Dedifferentiated amniotic fluid mesenchymal stem cell (primary cell): ENCODE data around the gene MED8.
"Not testable (repeated sequence)": the region's sequence is repeated elsewhere in the genome, so short reads cannot be mapped to it uniquely, and the experiment has no call there.

ENCODE experiments used
- DNase-seq: peaks from one replicate; pipeline ENCODE4 v3.0.0-alpha.2; 2016; ENCODE audit errors: extremely low spot score

The MED8 gene

DNA sequence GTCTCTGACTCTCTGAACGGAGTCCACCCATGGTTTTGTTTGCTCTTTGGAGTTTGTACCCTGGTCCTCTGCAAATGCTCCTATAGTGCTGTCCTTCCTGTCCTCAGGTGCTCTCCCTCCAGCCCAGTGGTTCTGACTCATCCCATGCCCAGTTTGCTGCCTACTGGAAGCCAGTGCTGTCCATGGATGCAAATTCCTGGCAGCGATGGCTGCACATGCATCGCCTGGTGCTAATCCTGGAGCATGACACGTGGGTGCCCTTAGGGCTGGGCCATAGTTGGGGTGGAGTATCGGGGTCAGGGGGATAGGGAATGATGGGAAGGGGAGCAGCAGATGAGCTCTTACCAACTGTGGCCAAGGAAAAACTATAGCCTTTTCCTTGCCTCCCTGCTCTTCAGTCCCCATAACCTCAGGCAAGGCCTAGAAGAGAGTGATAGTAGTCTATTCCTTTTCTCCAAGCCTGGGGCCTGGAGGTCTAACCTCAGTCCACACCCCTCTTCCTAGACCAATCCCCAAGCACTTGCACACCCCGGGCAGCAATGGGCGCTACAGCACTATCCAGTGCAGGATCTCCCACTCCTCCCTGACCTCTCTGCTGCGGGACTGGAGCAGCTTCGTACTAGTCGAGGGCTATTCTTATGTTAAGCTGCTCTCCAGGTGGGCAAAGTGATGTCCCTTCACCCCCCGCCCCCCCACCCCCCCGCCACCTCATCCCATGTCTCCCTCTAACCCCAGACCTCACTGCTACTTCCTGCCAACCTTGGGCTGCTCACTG lies 32.6 kb upstream of the MED8 start:
- no peak for DNase-seq

DNA sequence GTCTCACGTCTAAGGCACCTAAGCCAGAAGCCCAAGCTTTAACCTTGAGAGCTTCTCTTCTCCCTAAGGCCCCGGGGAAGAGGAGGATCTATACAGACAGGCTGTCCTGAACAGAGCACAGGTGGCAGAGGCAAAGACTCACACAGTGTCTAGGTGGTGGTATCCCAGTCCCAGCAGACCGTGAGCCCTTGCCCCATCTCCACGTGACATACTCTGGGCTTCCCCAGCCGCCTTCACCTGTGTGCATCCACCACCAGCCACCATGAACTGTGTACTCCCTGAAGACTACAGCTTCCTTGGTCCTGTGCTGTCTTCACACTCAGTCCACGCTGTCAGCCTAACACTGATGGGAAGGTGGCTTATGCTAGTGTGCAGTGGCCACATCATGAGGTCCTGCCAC lies 31.8 kb upstream of the MED8 start:
- DNase-seq: no peak

DNA sequence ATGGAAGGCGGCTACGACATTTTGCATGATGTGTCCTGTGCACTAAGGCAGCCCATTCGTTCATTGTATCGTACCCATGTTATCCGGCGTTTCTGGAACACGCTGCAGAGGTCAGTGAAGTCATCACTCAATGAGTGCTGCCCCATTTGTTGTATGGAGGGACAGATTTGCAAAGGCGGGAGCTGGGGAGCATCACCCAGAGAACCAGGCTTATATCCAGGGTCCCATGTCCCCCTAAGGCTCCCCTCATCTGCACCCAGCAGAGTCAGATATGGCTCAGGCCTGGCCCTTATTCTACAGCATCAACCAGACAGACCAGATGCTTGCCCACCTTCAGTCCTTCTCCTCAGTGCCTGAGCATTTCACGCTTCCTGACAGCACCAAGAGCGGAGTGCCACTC lies 31.3 kb upstream of the MED8 start:
- no peak for DNase-seq

DNA sequence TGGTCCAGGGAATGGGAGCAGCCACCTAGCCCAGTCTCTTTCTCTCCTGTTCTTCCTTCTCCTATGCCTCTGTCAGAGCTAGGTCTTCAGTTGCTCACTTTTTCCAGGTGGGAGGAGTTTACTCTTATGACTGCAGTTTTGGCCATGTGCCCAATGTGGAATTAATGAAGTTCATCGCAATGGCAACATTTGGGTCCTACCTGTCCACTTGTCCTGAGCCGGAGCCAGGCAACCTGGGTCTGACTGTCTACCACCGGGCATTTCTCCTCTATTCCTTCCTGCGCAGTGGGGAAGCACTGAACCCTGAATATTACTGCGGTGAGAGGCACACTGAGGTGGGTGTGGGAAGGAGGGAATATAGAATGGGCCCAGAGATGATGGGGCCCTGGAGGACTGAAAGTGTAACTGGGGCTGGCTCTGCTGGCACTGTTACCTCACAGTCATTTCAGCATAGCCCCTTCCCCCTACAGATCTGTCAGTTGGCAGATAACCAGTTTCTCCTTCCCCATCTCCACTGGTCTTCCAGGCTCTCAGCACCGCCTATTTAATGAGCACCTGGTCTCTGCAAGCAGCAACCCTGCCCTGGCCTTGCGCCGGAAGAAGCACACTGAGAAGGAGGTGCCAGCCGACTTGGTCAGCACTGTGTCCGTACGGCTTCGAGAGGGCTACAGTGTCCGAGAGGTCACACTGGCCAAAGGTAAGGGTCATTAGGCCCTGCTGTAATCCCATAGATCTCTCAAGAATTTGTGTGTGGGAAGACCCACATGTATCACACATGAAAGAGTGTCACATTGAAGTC lies 30.2 kb upstream of the MED8 start:
- DNase-seq: no peak

DNA sequence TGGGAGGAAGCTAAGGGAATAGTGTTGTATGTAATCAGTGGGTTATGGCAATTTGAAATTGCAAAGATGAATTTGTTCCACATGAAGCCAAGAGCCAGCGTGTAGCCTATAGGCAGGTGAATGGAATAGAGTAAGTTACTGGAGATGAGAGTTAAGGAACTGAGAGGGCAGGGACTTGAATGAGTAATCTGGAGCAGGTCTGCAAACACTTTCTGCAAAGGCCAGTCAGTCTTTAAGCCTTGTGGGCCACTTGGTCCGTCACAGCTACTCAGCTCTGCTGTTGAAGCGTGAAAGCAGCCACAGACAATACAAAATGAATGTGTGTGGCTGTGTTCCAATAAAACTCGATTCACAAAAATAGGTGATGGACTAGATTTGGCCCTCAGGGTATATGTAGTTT lies 29.3 kb upstream of the MED8 start:
- no peak for DNase-seq

DNA sequence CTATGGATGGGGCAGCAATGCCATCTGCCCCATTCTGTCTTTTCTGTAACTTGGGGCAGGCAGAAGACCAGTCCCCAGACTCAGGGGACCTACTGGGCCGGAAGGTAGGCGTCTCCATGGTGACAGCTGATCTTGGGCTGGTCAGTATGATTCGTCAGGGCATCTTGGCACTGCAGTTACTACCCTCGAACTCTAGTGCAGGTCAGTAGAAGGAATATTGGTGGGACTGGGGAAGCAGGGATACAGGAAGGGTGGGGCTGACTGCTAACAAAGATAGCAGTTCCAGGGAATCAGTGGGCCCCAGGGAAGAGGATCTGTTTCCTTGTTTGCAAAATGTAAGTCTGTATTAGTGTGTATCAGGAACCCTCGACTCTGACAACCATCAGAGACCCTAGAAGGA lies 26.3 kb upstream of the MED8 start:
- DNase-seq: no peak

DNA sequence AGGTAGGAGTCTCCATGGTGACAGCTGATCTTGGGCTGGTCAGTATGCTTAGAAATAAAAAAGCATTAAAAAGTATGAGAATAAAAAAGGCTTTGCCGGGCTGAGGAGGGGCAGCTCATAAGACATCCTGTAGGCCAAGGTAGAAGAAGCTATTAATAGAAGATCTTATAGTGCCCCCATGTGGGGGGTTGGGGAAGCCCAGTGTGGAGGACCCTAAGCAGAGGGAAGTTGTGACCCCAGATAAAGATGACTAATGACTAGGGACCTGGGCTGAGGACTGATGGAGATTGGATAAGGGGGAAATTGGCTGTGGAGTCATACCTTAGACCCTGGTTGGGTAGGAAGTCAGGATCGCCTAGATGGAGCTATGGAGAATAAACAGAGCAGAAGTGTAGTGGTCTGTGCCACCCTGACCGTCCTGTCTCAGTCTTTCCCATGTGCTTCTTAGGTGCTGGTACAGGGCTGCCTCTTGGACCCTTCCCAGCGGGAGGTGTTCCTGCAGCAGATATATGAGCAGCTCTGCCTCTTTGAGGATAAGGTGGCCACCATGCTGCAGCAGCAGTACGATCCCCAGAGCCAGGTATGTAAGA lies 25.1 kb upstream of the MED8 start:
- DNase-seq: peak; percentile 24

DNA sequence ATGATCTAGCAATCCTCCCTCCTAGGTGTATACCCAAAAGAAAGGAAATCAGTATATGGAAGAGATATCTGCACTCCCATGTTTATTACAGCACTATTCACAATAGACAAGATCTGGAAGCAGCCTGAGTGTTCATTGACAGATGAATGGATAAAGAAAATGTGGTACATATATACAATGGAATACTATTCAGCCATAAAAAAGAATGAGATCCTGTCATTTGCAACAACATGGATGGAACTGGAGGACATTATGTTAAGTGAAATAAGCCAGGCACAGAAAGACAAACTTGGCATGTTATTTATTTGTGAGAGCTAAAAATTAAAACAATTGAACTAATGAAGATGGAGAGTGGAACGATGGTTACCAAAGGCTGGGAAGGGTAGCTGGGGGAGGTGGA lies 23.8 kb upstream of the MED8 start:
- not testable (repeated sequence) for DNase-seq

DNA sequence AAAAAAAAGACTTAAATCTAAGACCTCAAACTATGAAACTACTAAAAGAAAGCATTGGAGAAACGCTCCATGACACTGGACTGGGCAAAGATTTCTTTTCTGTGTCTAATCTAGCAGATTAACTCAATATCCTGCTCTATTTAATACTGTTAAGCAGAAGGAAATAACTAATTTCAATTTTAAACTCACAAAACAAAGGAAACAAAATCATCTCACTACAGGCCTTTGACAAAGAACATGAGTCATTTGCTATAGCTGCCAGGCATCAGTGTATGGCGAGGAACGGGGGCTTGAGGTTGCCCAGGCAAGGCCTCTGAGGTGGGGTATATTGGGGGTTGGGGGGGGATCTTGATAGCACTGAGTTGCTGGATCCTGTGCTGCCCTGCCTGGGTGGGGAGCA lies 21.0 kb upstream of the MED8 start:
- no peak for DNase-seq

DNA sequence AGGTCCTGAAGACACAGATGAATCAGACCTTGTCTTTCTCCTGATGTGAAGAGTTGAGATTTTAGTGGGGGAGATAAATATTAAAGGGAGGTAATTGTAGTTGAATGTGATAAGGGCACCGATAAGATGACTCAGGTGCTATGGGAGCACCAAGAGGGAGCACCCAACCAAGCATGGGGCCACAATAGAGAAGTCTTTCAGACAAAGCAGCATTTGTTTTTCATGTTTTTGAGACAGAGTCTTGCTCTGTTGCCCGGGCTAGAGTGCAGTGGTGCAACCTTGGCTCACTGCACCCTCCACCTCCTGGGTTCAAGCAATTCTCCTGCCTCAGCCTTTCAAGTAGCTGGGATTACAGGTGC lies 16.3 kb upstream of the MED8 start:
- no peak for DNase-seq

DNA sequence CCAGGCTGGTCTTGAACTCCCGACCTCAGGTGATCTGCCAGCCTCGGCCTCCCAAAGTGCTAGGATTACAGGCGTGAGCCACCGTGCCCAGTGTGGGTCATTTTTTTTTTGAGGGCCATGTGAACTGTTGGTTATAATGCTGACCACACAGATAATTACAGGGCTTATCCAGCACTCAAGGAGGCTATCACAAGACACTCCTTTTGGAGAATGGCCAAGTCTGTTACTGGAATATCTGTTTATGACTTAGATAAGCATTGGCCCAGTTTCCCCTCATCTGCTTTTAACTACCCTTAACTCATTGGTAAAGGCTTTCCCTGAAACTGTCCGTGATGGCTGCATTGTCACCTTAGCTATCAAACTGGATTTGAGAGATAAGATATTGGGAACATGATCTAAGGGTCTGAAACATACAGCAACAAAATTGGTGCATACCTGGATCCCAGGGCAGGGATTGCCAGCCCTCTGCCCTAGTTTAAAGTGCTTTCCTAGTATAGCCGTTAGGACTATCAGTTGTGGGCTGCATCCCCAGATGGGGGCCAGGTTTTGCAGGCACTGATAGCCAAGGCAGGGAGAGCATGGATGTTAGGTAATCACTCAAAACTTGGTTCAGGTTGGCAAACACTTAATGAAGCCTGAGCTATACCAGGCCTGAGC lies 15.7 kb upstream of the MED8 start:
- no peak for DNase-seq

DNA sequence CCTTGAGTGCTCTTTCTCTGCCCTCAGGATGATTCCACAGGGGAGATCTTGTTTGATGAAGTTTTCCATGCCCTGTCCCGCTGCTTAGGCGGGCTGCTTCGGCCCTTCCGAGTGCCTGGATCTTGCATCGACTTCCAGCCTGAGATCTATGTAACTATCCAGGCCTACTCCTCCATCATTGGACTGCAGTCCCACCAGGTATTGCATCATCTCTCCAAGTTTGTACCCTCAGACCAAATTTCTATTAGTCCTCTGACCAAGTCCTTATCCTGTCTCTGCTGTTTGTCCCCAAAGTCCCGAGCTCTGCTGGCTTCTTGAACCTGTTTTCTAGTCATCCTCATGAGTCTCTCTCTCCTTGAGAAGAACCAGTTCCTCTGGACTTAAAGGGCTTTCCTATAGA lies 14.8 kb upstream of the MED8 start:
- DNase-seq: no peak

DNA sequence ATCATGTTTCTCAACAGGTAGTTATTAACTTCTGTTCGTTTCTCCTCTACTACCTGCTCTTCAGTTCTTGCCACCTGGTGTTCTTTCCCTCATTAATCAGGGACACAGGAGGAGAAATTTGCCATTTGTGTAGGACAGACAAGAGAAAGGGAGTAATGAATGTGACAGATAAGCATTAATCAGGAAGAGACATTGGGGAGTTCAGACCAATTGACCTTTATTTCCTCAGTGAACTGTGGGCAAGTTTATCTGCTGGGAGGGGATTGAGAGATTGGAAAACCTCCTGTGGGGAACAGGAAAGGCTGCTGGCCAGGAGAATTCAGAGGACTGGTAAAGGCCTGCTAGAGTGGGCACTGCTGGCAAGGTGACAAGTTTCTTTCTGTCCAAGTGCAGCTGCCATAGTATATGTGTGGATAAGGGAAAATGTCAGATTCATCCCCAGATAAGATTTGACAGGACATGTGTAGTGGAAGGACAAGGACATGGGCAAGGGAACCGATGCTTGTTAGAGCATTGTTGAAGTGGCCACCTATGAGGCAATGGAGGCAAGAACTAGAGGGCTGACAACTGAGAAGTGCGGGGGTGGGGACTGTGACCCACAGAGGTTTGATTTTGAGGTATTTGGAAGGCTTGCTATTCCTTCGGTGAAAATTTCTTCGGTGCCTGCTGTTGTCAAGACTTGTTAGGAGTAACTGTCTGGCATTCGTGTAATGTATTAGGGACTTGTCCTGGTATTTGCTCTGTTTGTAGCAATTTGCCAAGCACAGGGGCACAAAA lies 12.7 kb upstream of the MED8 start:
- no peak for DNase-seq

DNA sequence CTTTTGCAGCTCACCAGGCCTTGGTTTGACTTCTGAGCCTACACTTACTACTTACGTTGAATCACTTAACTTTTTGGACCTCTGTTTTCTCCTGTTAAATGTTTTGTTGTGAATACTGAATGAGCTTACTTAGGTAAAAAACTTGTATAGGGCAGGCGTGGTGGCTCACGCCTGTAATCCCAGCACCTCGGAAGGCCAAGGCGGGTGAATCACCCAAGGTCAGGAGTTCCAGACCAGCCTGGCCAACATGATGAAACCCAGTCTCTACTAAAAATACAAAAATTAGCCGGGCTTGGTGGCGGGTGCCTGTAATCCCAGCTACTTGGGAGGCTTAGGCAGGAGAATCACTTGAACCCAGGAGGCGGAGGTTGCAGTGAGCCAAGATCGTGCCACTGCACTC lies 10.8 kb upstream of the MED8 start:
- DNase-seq: not testable (repeated sequence)

DNA sequence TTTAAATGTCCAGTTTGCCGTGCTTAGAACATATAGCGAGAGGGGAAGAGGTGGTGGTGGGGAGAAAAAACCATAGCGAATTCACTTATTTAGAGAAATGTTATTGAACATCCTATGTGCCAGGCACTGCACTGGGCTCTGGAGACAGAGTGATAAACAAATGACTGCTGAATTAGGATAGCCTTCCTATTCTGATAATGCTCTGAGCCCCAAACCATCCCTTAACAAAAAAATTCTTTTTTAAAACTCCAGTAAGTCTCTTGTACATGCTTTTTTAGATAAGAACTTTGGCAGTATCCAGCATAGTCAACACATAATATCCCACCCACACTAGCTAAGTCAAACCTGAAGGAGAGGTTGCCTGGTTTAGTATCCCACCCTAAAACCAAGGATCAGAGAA lies 8.6 kb upstream of the MED8 start:
- no peak for DNase-seq

DNA sequence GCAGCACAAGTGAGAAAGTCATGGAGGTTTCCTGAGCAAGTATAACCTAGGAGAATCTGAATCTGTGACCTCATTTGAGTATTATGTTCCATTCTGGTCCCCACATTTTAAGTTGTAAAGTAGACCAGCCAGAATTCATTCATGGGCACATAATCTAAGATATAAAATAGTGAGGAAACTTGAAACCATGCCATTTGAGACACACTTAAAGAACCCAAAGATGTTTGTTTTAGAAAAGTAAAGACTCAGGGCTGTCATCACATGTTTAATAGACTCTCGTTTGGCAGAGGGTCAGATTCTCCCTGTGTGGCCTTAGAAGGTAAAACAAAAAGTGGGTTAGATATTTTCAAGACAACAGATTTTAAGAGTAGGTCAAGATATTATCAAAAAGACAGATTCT lies 6.5 kb upstream of the MED8 start:
- DNase-seq: no peak

DNA sequence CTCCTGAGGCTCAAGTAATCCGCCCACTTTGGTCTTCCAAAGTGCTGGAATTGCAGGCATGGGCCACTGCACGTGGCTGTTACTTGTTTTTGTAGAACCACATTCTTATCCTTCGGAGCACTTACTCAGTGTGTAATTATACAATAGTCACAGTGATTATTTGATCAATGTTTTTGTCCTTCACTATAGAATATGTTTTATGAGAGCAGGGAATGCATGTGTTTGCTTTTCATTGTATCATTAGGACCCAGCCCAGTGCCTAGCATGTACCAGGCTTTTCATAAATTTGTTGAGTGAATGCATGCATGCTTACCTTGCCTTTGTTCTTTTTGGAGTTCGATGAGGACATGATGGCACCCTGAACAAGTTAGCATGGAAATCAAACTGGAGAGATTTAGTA lies 5.9 kb upstream of the MED8 start:
- DNase-seq: no peak

DNA sequence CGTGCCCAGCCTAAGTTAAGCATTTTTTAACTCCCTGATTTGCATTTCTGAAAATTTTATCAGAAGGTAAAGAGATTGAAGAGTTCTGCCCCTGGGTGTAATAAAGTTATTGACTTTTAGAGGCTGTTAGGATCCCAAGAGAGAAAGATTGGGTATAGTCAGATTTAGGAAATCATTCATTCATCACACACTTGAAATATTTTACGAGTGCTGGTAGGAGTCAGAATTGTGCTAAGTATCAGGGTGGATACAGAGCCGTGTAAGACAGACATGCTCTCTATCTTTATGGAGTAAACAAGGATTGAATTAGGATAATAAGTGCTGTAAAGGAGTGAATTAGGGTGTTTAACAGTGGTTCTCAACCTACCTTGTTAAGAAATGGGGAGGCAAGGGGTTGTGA lies 3.1 kb upstream of the MED8 start:
- no peak for DNase-seq

DNA sequence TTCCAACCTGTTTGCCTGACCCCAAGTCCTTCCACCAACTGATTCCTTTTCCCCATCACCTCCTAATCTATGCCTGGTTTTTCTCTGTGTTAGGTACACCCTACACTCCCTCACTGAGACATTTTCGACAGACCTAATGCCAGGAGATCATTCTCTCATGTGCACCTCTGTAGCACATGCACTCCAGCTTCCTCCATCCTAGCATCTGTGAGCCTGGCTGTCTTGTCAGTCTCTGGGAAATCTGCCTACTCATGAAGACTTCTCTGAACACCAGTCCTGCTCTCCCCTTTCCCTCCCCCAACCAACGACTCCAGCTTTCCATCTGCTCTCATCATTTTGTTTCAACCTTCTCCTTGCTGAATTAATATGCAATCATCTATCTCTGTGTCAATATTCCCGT lies 987 bp downstream of the MED8 start:
- DNase-seq: no peak

DNA sequence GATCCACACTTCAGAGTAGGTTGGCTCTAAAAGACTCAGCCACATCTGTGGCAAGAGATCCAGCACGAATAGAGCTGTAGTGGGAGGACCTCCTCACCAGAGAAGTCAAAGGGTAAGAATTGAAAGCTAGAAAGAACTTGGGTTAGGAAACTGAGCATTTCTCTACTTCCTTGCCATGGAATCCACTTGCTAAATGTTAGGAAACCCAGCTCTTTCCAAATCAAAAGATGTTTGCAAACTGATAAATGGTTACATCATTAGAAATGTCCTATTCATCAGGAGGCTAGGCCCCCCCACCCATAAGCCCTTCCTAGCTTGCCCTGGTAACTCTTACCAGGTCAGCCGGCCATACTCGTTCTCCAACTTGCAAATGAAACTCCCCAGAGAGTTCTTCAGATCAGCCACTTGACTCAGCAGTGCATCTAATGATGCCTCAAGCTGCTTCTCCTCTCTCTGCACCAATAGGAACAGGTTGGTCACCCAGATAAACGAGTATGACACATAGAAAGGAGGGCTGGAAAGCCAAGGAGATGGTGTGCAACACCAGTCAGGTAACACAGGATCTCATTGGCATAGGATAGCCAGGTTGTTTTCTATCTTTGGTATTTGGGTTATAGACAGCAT lies 1.5 kb downstream of the MED8 start:
- DNase-seq: no peak

DNA sequence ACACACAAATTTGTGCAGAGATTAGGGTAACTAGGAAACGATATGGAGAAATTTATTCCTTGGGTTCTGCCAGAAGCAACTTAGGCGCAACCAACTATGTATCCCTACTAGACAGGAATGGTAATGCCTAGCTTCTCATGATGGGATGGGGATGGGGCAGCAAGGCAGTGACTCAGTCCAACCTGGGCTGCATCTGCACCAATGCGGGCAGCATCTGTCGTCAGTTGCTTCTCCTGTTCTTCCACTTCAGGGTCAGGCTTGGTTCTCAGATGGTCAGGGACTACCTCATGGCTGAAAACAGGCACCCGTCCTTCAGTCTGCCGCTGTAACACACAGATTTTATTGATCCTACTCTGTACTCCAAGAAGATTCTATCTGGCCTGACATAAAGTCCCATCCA lies 2.9 kb downstream of the MED8 start:
- DNase-seq: no peak
